AG10803 (cell line): ENCODE results near the gene APOL1.
A peak's percentile ranks its signal among the peaks of the same experiment; 100 is the strongest.

Experiments used
- DNase-seq: peaks from one replicate; pipeline ENCODE4 v3.0.0; 2010; ENCODE audit warnings: low read depth
- H3K4me3 ChIP-seq: 2 replicates; pipeline ENCODE4 v1.5.1; 2011; ENCODE audit warnings: mild to moderate bottlenecking, low read length, control low read depth
- CTCF ChIP-seq: conservative IDR thresholded peaks from 2 replicates; pipeline ENCODE4 v1.5.1; 2011; ENCODE audit warnings: mild to moderate bottlenecking, low read length, control low read depth, inconsistent platforms

The APOL1 gene

GRCh38 chr22:36218648-36219193 is 34.2 kb upstream of the APOL1 start:
- no peak overlapping the region for H3K4me3 ChIP-seq
- no peak for DNase-seq
- no peak for TF ChIP-seq CTCF

DNA sequence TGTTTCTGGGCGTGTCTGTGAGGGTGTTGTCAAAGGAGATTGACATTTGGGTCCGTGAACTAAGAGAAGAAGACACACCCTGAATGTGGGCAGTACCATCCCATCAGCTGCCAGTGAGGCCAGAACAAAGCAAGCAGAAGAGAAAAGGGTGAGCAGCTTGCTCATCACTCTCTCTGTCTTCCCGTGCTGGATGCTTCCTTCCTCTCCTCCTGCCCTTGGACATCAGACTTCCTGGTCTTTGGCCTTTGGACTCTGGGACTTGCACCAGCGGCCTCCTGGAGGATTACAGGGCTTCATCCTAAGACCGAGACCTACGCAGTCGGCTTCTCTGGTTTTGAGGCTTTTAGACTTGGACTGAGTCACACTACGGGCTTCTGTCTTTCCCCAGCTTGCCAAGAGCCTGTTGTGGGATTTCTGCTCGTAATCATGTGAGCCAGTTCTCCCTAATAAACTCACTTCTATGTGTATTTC is 32.4 kb upstream of the APOL1 start:
- TF ChIP-seq CTCF = no peak
- peak; percentile 51 for DNase-seq
- peak overlapping the region; percentile 41 for H3K4me3 ChIP-seq

DNA sequence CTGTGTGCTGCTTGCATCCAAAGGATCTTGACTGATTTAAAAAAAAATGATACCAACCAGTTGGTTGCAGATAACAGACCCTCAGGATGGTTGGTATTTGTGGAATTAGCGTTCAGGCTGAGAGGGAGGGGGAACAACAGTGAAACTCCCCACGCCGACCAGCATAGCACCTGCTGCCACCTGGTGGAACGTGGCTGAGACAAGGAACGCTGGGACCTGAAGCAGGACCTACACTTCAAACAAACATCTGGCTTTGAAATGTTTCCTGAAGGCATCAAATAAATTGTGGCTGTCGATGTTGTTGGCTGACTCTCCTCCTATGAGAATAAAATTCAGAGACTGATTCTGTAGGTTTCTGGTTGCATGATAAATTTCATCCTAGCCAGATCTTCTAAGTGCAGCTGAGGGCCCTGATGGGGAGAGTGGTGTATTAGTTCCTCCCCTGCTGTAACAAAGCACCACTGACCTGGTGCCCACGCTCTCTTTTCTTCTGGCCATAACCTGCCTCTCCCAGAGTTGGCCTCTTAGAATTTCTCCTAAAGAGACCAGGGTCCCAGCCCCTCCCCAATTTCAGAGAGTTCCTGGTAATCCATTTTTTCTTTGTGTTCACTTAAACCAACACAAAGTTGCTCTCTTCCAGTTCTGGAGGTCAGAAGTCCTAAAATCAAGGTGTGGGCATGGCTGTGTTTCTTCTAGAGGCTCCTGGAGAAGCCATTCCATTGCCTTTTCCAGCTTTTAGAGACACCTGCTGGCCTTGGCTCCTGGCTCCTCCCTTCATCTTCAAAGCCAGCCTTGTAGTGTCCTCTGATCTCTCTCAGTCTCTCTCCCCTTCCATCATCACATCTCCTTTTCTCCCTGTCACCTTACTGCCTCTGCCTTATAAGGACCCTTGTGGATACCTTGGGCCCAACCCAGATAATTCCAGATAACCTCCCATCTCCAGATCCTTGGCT is 30.9 kb upstream of the APOL1 start:
- peak; percentile 65 for TF ChIP-seq CTCF
- no peak overlapping the region for H3K4me3 ChIP-seq
- no peak for DNase-seq

DNA sequence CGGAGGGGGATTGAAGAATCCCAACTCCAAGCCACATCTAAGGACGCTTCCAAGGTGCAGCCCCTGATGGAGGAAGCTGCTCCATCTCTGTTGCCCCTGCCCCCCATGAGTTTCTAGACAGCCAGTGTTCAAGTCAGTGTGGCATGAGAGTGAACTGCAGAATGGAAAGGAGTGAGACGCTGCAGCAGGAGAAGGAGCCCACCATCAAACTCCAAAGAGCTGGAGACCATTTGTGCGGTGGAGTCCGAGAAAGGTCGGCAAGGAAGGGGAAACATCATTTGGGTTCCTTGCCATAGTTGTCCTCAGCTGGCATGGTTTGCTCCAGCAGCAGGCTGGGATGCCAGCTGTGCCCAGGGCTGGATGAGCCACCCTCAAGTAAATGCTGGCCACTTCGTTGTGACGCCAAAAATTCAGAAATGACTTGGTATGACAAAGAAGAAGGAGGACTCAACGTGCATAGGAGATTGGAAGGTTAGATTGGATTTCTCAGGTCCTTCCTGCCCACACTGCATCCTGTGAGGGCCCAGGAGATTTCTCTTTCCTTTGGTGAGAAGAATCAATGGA is 30.0 kb upstream of the APOL1 start:
- TF ChIP-seq CTCF = no peak
- H3K4me3 ChIP-seq = no peak overlapping the region
- DNase-seq = no peak

DNA sequence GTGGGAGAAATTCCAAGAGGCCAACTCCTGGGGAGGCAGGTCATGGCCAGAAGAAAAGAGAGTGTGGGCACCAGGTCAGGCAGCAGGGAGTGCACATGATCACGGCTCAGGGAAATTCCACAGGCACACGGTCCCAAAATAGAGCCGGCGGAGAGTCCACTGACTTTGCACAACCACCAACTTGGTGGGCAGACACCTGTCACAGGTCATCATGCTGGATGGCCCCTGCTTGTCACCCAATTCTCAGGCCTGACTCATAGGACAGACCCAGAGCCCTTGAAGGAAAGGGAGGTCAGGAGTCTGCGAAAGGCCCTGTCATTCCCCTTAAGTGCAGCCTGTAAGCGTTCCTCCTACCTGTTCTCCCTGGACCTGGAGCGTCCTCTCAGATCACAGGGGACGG is 29.4 kb upstream of the APOL1 start:
- TF ChIP-seq CTCF = no peak
- H3K4me3 ChIP-seq = no peak overlapping the region
- DNase-seq = no peak

DNA sequence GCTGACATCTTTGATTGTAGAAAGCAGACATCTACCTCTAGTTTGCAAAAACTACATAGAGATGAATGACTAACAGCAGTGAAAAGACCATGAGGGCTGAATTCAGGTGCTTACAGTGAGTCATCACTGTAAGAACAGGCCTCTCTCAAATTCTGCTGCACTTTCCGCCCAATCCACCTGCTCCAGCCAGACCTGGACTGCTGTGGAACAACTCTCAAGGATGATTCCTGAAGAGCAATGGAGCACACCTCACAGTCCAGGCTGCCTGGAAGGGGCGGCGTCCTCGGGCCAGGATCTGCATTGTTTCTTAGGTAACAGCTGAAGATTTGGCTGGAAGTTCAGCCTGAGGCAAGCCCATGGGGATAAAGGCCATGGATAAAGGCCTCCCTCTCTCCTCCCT is 28.7 kb upstream of the APOL1 start:
- DNase-seq = no peak
- TF ChIP-seq CTCF = no peak
- no peak overlapping the region for H3K4me3 ChIP-seq
